Prostate gland (tissue), 2 donors: Measurements from ENCODE around the gene EXOC6. TPM values are rescaled to one million over a fixed set of nuclear protein-coding genes. Genes with fewer than 3 reads are reported as not detected.
A peak's percentile ranks its signal among the peaks of the same experiment; 100 is the strongest.

Experiments used
- DNase-seq: peaks from one replicate; pipeline ENCODE4 v3.0.0-alpha.2; 2019; ENCODE audit warnings: low spot score
- H3K27ac ChIP-seq, 2 donors: fragments of 200-600 bp; sonication (generic); 2 replicates each; pipeline ENCODE4 v1.5.1; 2017 to 2019
- H3K27me3 ChIP-seq: fragments of 200-600 bp; sonication (generic); replicated peaks from 2 replicates; pipeline ENCODE4 v1.5.1; 2019; ENCODE audit not compliant: insufficient read depth
- H3K36me3 ChIP-seq, 2 donors: fragments of 200-600 bp; sonication (generic); 1 replicate in 1 of 2; 2 replicates in 1 of 2; pipeline versions ENCODE4 v1.5.1 to v1.8.1; 2017 to 2019
- H3K4me1 ChIP-seq: fragments of 200-600 bp; sonication (generic); replicated peaks from 2 replicates; pipeline ENCODE4 v1.5.1; 2019
- H3K4me3 ChIP-seq, 2 donors: fragments of 200-600 bp; sonication (generic); 2 replicates each; pipeline ENCODE4 v1.5.1; 2017 to 2019
- H3K9me3 ChIP-seq: fragments of 200-600 bp; sonication (generic); 2 replicates; pipeline ENCODE4 v1.5.1; 2017
- POLR2A ChIP-seq: fragments of 450-650 bp; IDR thresholded peaks from one replicate; pipeline ENCODE4 v1.6.1; 2016; ENCODE audit warnings: antibody characterized with exemption, mild to moderate bottlenecking
- POLR2AphosphoS5 ChIP-seq: sonication (generic); formaldehyde crosslinking; IDR thresholded peaks from one replicate; pipeline ENCODE4 v1.6.1; 2017; ENCODE audit warnings: antibody characterized with exemption
- WGBS: methylation state at CpG from one replicate; pipeline ENCODE4 v1.1.5; 2018; 5-methylcytosine and 5-hydroxymethylcytosine counted together
- intact Hi-C: fragments of 100-400 bp; cut with DNase I; formaldehyde crosslinking; loops from one replicate; pipeline ENCODE4 v1.14.2; 2022
- total RNA-seq, 2 donors: library from RNA; depleted of rRNA; stranded (reverse); fragments of >200 nt; gene quantifications; one replicate each; pipeline ENCODE4 v1.1.0, GENCODE V29; 2016
- TF ChIP-seq, protein P1 (sequence below), 4 experiments: fragments of 200-600 bp in 2 of 4; fragments of 450-650 bp in 2 of 4; sonication (generic) in 2 of 4; IDR thresholded peaks; 1 replicate in 3 of 4; 2 replicates in 1 of 4; pipeline ENCODE4 v1.5.1; 2016 to 2019; ENCODE audit warnings: antibody characterized with exemption in 4 of 4, mild to moderate bottlenecking in 2 of 4, moderate library complexity in 2 of 4

The EXOC6 gene
- total RNA-seq, 2 donors from 2014 or later, result 13.5 to 598 TPM

DNA sequence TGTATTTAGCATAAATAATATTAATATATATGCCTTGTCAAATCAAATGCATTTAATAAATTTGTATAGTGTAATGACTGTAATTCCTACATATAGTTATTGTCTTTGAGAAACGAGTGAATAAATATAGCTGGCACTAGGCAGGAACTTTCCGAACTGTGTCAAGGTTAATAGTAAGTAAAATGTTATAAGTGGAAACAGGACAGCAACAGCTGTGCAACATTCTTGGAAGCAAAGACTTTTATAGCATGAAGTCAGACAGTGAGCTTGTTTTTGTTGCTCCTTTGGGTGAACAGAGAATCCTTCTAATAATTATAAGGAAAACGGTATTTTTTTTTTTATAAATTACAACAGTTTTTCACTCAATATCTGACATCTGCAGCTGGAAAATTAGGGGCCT, 14.0 kb upstream of the EXOC6 start:
- no peak for DNase-seq
- Histone ChIP-seq H3K36me3 (no peaks in the 10 kb centered on the region), H3K4me3 (no peak overlapping the region), H3K27ac (no peak overlapping the region), H3K9me3 (no peaks in the 10 kb centered on the region), H3K4me1 (no peaks in the 10 kb centered on the region), H3K27me3 (no peaks in the 10 kb centered on the region)
- 56% methylated on average over 3 of the region's 3 CpGs for WGBS
- intact Hi-C loops, result no loop called here
- TF ChIP-seq, protein P1, sequence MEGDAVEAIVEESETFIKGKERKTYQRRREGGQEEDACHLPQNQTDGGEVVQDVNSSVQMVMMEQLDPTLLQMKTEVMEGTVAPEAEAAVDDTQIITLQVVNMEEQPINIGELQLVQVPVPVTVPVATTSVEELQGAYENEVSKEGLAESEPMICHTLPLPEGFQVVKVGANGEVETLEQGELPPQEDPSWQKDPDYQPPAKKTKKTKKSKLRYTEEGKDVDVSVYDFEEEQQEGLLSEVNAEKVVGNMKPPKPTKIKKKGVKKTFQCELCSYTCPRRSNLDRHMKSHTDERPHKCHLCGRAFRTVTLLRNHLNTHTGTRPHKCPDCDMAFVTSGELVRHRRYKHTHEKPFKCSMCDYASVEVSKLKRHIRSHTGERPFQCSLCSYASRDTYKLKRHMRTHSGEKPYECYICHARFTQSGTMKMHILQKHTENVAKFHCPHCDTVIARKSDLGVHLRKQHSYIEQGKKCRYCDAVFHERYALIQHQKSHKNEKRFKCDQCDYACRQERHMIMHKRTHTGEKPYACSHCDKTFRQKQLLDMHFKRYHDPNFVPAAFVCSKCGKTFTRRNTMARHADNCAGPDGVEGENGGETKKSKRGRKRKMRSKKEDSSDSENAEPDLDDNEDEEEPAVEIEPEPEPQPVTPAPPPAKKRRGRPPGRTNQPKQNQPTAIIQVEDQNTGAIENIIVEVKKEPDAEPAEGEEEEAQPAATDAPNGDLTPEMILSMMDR (IDR thresholded peaks at IDR 0.05), result no peak

DNA sequence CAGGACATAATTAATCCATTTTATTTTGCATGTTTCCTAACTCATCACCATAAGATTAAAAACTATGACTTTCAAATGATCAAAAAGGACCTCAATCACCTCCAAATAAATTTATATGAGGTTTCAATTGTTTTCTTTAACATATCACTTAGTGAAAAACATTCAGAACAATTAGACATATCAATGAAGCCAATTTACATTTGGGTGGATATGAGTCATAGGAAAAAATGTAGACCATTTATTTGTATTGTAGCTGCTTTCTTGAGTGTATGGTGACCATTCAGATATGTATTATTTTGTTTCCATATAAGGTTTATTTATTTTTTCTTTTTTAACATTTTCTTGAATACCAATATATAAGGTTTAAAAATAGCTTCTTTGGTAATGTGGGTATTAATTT, 13.3 kb upstream of the EXOC6 start:
- H3K36me3 ChIP-seq, result no peaks in the 10 kb centered on the region
- no peak overlapping the region for H3K27ac ChIP-seq
- DNase-seq, result no peak
- no peaks in the 10 kb centered on the region for H3K27me3 ChIP-seq
- H3K9me3 ChIP-seq, result no peaks in the 10 kb centered on the region
- TF ChIP-seq POLR2A (no peak), POLR2AphosphoS5 (no peak)
- TF ChIP-seq, protein P1 (IDR thresholded peaks at IDR 0.05), result no peak
- no peak overlapping the region for H3K4me3 ChIP-seq
- intact Hi-C loops, result no loop called here
- no peaks in the 10 kb centered on the region for H3K4me1 ChIP-seq

DNA sequence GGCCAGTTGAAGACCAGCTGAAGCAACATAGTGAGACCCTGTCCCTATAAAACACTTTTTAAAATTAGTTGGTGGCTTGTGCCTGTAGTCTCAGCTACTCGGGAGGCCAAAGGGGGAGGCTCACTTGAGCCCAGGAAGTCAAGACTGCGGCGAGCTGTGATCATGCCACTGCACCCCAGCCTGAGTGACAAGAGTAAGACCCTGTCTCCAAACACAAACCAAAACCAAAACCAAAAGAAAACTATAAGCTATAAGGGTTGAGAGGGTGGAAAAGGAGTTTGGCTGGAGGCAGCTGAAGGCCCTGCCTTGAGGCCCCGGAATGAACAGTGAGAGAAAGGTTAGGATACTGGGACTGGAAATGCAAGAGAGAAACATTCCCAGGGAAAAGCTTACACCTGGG, 10.9 kb upstream of the EXOC6 start:
- H3K27me3 ChIP-seq, result no peaks in the 10 kb centered on the region
- WGBS, result 94% methylated on average over 4 of the region's 4 CpGs
- H3K27ac ChIP-seq, result no peak overlapping the region
- no peak for DNase-seq
- H3K9me3 ChIP-seq, result no peaks in the 10 kb centered on the region
- no peaks in the 10 kb centered on the region for H3K36me3 ChIP-seq
- no peaks in the 10 kb centered on the region for H3K4me1 ChIP-seq
- H3K4me3 ChIP-seq, result no peak overlapping the region
- no peak for TF ChIP-seq POLR2A
- TF ChIP-seq, protein P1 (IDR thresholded peaks at IDR 0.05), result no peak
- no peak for TF ChIP-seq POLR2AphosphoS5
- intact Hi-C loops, result no loop called here

DNA sequence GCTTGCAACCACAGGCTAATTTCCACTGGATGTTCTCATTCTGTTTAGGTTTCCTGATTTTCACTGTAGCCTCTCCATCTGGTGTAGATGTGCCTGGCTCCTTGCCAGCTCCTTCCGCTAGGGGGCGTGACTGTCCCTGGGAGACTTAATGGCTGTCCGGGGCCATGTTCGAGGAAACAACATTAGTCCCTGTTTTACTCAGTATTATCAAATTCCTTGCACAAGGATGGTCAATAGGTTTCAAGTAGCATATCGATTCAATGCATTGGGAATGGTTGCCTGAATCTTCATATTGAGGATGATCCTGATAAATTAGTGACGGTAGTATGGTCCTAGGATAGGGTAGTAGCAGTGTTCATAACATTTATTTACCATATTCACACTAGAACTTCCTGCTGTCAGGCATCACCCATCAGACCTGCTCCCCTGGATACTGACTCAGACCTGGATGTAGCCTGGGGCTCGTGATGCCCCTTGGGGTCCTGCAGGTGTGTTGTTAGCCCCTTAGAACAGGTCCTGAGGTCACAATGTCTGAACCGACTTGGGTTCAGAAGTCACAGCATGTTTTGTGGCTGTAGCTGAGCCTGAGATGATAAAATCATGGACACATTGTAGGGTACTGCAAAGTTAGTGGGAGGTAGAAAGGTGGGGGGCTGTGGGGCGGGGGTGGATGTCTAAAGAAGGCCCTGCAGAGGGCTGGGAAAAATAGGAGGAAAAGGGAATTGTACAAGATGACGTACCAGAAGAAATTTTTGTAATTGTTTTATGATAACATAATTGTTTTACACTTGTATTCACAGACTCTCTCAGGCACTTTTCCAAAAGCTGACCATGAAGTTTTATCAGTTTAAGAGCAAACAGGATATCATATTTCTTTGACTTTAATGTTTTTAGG, 8.9 kb upstream of the EXOC6 start:
- no peak for DNase-seq
- no peaks in the 10 kb centered on the region for H3K36me3 ChIP-seq
- H3K4me3 ChIP-seq, result no peak overlapping the region
- intact Hi-C loops, result loop anchor here (5.0 to 10.0 kb wide), 2 partner anchors 43 to 145 kb away; no protein-coding TSS in a partner anchor
- no peaks in the 10 kb centered on the region for H3K4me1 ChIP-seq
- no peak overlapping the region for H3K27ac ChIP-seq
- no peak for TF ChIP-seq POLR2A
- TF ChIP-seq, protein P1 (IDR thresholded peaks at IDR 0.05), result peak in 1 of 4 experiments; percentile 12
- no peak for TF ChIP-seq POLR2AphosphoS5
- no peaks in the 10 kb centered on the region for H3K27me3 ChIP-seq
- WGBS, result 36% methylated on average over 10 of the region's 10 CpGs
- no peaks in the 10 kb centered on the region for H3K9me3 ChIP-seq

DNA sequence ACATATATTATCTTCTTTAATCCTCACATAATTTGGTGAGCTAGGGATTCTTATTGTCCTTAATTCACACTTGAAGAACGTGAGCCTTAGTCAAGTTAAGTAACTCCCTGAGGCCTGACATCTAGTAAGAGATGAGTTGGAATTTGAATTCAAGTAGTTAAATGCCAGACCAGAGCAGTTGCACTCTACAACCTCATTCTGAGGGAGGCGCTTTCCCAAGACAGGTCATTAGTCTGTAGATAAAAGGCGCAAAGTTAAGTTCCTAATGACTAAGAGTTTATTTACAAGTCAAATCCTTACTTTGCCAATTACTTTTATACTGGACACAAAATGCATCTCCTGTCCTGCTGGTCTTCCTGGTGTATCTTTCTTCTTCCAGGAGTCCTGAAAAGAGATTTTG, 3.6 kb upstream of the EXOC6 start:
- Histone ChIP-seq H3K27ac (no peak overlapping the region), H3K36me3 (no peaks in the 10 kb centered on the region), H3K9me3 (no peaks in the 10 kb centered on the region), H3K27me3 (no peaks in the 10 kb centered on the region), H3K4me1 (no peaks in the 10 kb centered on the region), H3K4me3 (no peak overlapping the region)
- no peak for TF ChIP-seq POLR2A
- no peak for TF ChIP-seq POLR2AphosphoS5
- TF ChIP-seq, protein P1 (IDR thresholded peaks at IDR 0.05), result no peak
- no peak for DNase-seq
- intact Hi-C loops, result loop anchor here (5.0 to 10.0 kb wide), 3 partner anchors 38 to 252 kb away; partner anchors contain the start of gene KIF11
- WGBS, result 74% methylated on average over 3 of the region's 3 CpGs
